HCT116 (cell line): ENCODE measurements around the gene INKA1. TPM values are rescaled to one million over a fixed set of nuclear protein-coding genes. Genes with fewer than 3 reads are reported as not detected.
A peak's percentile ranks its signal among the peaks of the same experiment; 100 is the strongest.

Experiments used
- ATAC-seq: fragments of 200-7000 bp; cut with Tn5 transposase; 2 replicates; pipeline ENCODE4 v1.9.1; 2020; ENCODE audit warnings: mild to moderate bottlenecking, moderate library complexity
- BruUV-seq: library from RNA; stranded (reverse); fragments of 400-500 nt; replicated peaks from 2 replicates; lab custom pipeline; 2021; lab: Mats Ljungman, UMichigan
- CTCF ChIA-PET: fragments of 300-600 bp; sonication (Branson Sonifier 250); formaldehyde crosslinking; loops from one replicate; lab custom pipeline; 2021; ENCODE audit warnings: antibody characterized with exemption; lab: Charles Lee
- POLR2A ChIA-PET: fragments of 300-600, 350-600 bp; sonication (Branson Sonifier 250); formaldehyde crosslinking; loops from one replicate; lab custom pipeline; 2021; ENCODE audit warnings: antibody characterized with exemption; lab: Charles Lee
- RAD21 ChIA-PET, 2 experiments: fragments of 300-600 bp; sonication (Branson Sonifier 250); formaldehyde crosslinking; loops; one replicate each; lab custom pipeline; 2023; ENCODE audit warnings: low total read pairs in 2 of 2; ENCODE audit not compliant: uncharacterized antibody in 2 of 2, unreplicated experiment in 2 of 2, low non-redundant PET in 1 of 2; lab: Charles Lee
- DNase-seq: peaks from one replicate; pipeline ENCODE4 v3.0.0-alpha.2; 2010; ENCODE audit warnings: low read depth, low spot score
- H2AFZ ChIP-seq: fragments of 200-600 bp; shearing (Covaris generic), sonication (generic); 2 replicates; pipeline ENCODE4 v1.6.1; 2017; ENCODE audit warnings: low read depth, mixed run types, mixed read lengths, antibody characterized with exemption, low read length; ENCODE audit not compliant: poor library complexity, severe bottlenecking
- H3K27ac ChIP-seq: 2 replicates; pipeline ENCODE4 v1.5.1; 2012; ENCODE audit warnings: low read depth, low read length
- H3K27me3 ChIP-seq: fragments of 200-600 bp; sonication (generic); 2 replicates; pipeline ENCODE4 v1.6.1; 2016; ENCODE audit warnings: mixed run types, low read length, mixed read lengths; ENCODE audit not compliant: insufficient read depth
- H3K36me3 ChIP-seq, 2 experiments: fragments of 200-500 bp in 1 of 2; fragments of 200-600 bp in 1 of 2; sonication (Bioruptor generic) in 1 of 2; sonication (generic) in 1 of 2; 2 replicates each; pipeline versions ENCODE4 v1.5.1 to v1.6.1; 2014 to 2016; ENCODE audit warnings: low read length in 2 of 2, inconsistent platforms in 1 of 2, mixed read lengths in 1 of 2, mixed run types in 1 of 2; ENCODE audit not compliant: insufficient read depth in 2 of 2, control insufficient read depth in 1 of 2
- H3K4me1 ChIP-seq, 2 experiments: fragments of 200-600 bp in 1 of 2; sonication (generic) in 1 of 2; 2 replicates each; pipeline versions ENCODE4 v1.5.1 to v1.6.1; 2012 to 2017; ENCODE audit warnings: low read length in 2 of 2, inconsistent platforms in 1 of 2, mild to moderate bottlenecking in 1 of 2, mixed read lengths in 1 of 2, mixed run types in 1 of 2, moderate library complexity in 1 of 2; ENCODE audit not compliant: insufficient read depth in 2 of 2, control insufficient read depth in 1 of 2
- H3K4me2 ChIP-seq: fragments of 200-600 bp; sonication (generic); 2 replicates; pipeline ENCODE4 v1.6.1; 2017; ENCODE audit warnings: mixed run types, low read length, mixed read lengths
- H3K4me3 ChIP-seq, 2 experiments: fragments of 200-600 bp in 1 of 2; sonication (generic) in 1 of 2; replicated peaks in 1 of 2; 2 replicates each; pipeline ENCODE4 v1.5.1; 2011 to 2016; ENCODE audit warnings: low read length in 2 of 2, control low read depth in 1 of 2, low read depth in 1 of 2, mild to moderate bottlenecking in 1 of 2, mixed read lengths in 1 of 2, mixed run types in 1 of 2
- H3K79me2 ChIP-seq: fragments of 200-600 bp; sonication (generic); 2 replicates; pipeline ENCODE4 v1.6.1; 2017; ENCODE audit warnings: mild to moderate bottlenecking, mixed run types, low read length, moderate library complexity, mixed read lengths; ENCODE audit not compliant: insufficient read depth
- H3K9ac ChIP-seq: fragments of 200-600 bp; sonication (generic); 2 replicates; pipeline ENCODE4 v1.6.1; 2016; ENCODE audit warnings: low read length, mixed read lengths
- H3K9me2 ChIP-seq: fragments of 200-600 bp; sonication (generic), shearing (Covaris generic); 2 replicates; pipeline ENCODE4 v1.6.1; 2017; ENCODE audit warnings: mixed run types, mild to moderate bottlenecking, moderate library complexity; ENCODE audit not compliant: insufficient read depth
- H3K9me3 ChIP-seq, 2 experiments: fragments of 200-500 bp in 1 of 2; fragments of 200-600 bp in 1 of 2; sonication (Bioruptor generic) in 1 of 2; sonication (generic) in 1 of 2; 2 replicates each; pipeline ENCODE4 v1.6.1; 2014 to 2017; ENCODE audit warnings: low read length in 2 of 2, mixed read lengths in 2 of 2, inconsistent platforms in 1 of 2, low read depth in 1 of 2, mild to moderate bottlenecking in 1 of 2, mixed run types in 1 of 2, moderate library complexity in 1 of 2; ENCODE audit not compliant: control insufficient read depth in 1 of 2, insufficient read depth in 1 of 2
- H4K20me1 ChIP-seq: fragments of 200-600 bp; sonication (generic), shearing (Covaris generic); 2 replicates; pipeline ENCODE4 v1.6.1; 2017; ENCODE audit warnings: mixed run types, mild to moderate bottlenecking, moderate library complexity; ENCODE audit not compliant: insufficient read depth
- CBX3 ChIP-seq: IDR thresholded peaks from 2 replicates; pipeline ENCODE4 v1.6.1; 2012; ENCODE audit warnings: low read depth
- EZH2 ChIP-seq: fragments of 200-600 bp; sonication (generic); IDR thresholded peaks from 2 replicates; pipeline ENCODE4 v1.6.1; 2017; ENCODE audit warnings: antibody characterized with exemption, mixed run types
- EZH2phosphoT487 ChIP-seq: fragments of 200-600 bp; IDR thresholded peaks from 2 replicates; pipeline ENCODE4 v1.6.1; 2018; ENCODE audit warnings: antibody characterized with exemption, borderline replicate concordance
- FOSL1 ChIP-seq: IDR thresholded peaks from 2 replicates; pipeline ENCODE4 v1.6.1; 2012; ENCODE audit warnings: low read depth
- POLR2A ChIP-seq: IDR thresholded peaks from 2 replicates; pipeline ENCODE4 v1.7.0; 2011; ENCODE audit warnings: borderline replicate concordance; ENCODE audit not compliant: insufficient read depth, insufficient read length; ENCODE audit errors: extremely low read depth
- POLR2AphosphoS5 ChIP-seq: IDR thresholded peaks from 2 replicates; pipeline ENCODE4 v1.6.1; 2011; ENCODE audit warnings: mild to moderate bottlenecking, low read depth, low read length, moderate library complexity
- RAD21 ChIP-seq: IDR thresholded peaks from 2 replicates; pipeline ENCODE4 v1.6.1; 2012; ENCODE audit warnings: low read depth, mild to moderate bottlenecking
- SIN3A ChIP-seq: IDR thresholded peaks from 2 replicates; pipeline ENCODE4 v1.6.1; 2012; ENCODE audit warnings: low read depth
- TCF7L2 ChIP-seq: IDR thresholded peaks from 2 replicates; pipeline ENCODE4 v1.7.0; 2011; ENCODE audit warnings: borderline replicate concordance, inconsistent platforms; ENCODE audit not compliant: insufficient read depth, insufficient read length; ENCODE audit errors: extremely low read depth
- ZBTB33 ChIP-seq: IDR thresholded peaks from 2 replicates; pipeline ENCODE4 v1.6.1; 2011; ENCODE audit warnings: mild to moderate bottlenecking, low read length, moderate library complexity; ENCODE audit not compliant: insufficient replicate concordance; ENCODE audit errors: extremely low read depth
- ZFX ChIP-seq: fragments of 450-650 bp; IDR thresholded peaks from 2 replicates; pipeline ENCODE4 v1.6.1; 2017
- intact Hi-C: fragments of 100-400 bp; cut with micrococcal nuclease; formaldehyde crosslinking; loops from 2 replicates; pipeline ENCODE4 v1.10.0; 2022
- total RNA-seq: library from RNA; stranded (reverse); gene quantifications from one replicate; pipeline ENCODE4 v1.2.1, GENCODE V29; 2021; ENCODE audit not compliant: unreplicated experiment
- TF ChIP-seq, protein P1 (sequence below): IDR thresholded peaks from 2 replicates; pipeline ENCODE4 v1.6.1; 2012

INKA1 gene
- total RNA-seq, 1 experiment from 2014 or later = 1.6 TPM

DNA sequence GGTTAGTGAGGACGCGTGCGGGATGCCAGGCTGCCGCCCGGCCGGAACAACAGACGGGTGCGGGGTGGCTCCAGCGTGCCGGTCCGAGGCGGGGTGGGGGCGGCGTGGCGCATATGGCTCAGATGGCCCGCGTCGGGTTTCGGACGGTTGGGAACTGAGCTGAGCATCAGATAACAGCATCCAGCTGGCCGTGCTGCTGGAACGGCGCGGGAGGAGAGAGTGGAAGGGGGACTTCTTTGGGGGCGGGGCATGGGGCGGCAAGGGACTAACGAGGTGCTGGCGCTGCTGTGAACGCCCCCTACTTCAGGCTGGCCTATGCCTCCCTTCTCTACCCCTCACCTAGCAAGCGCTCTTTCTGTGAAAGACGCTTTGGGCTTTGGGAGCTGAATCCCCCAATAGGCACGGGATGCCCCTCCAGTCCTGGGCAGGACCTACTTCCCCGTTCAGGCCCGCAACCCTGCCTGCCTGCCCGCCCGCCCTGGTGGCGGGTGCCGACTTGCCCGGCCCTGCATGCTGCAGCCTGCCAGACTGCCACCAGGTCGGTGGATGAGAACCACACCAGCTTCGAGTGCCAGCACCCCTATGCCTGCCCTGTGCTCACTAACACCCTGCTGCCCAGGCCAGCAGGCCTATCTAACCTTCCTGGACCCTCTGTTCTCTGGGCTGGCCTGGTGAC, 542 bp downstream of the INKA1 start:
- ChIA-PET CTCF (interaction anchor here (0.8 to 3.0 kb wide), 20 partner anchors 9 to 264 kb away, joined by 3 to 34 read pairs (median 6); partner anchors contain the start of genes GMPPB, IP6K1, MON1A and MST1R), POLR2A (interaction anchor here (1.1 to 1.6 kb wide), 6 partner anchors 13 to 103 kb away, joined by 3 to 5 read pairs (median 3); partner anchors contain the start of gene MST1R)
- peaks cover 5 to 32% of the 10 kb centered on the region in 2 experiments; a peak in 3 of 4 replicates for H3K4me1 ChIP-seq
- H3K9me3 ChIP-seq = no peaks in the 10 kb centered on the region
- no peaks in the 10 kb centered on the region for H3K9me2 ChIP-seq
- TF ChIP-seq ZFX (0 out of 2 replicates have a peak, but pooled peaks have one; percentile 21), EZH2phosphoT487 (no peak)
- TF ChIP-seq, all 23 proteins: peak for 1
- Histone ChIP-seq H3K79me2 (no peaks in the 10 kb centered on the region), H2AFZ (peak overlapping the region; percentile 87), H3K9ac (peak overlapping the region; percentile 73), H3K27me3 (no peaks in the 10 kb centered on the region), H3K27ac (peak overlapping the region; percentile 50; the same call in 1 of the 2 replicates), H3K4me2 (peak overlapping the region; percentile 100), H4K20me1 (no peaks in the 10 kb centered on the region), H3K4me3 (peak overlapping the region; percentile 50 to 76), H3K36me3 (no peaks in the 10 kb centered on the region)
- DNase-seq (no peak), ATAC-seq (peak; percentile 29)
- RAD21 ChIA-PET = interaction anchor here (0.7 to 2.0 kb wide), 5 partner anchors 32 to 102 kb away, joined by 3 to 9 read pairs (median 5); no protein-coding TSS in a partner anchor
- intact Hi-C loops = no loop called here
- no TSS peak for BruUV-seq

DNA sequence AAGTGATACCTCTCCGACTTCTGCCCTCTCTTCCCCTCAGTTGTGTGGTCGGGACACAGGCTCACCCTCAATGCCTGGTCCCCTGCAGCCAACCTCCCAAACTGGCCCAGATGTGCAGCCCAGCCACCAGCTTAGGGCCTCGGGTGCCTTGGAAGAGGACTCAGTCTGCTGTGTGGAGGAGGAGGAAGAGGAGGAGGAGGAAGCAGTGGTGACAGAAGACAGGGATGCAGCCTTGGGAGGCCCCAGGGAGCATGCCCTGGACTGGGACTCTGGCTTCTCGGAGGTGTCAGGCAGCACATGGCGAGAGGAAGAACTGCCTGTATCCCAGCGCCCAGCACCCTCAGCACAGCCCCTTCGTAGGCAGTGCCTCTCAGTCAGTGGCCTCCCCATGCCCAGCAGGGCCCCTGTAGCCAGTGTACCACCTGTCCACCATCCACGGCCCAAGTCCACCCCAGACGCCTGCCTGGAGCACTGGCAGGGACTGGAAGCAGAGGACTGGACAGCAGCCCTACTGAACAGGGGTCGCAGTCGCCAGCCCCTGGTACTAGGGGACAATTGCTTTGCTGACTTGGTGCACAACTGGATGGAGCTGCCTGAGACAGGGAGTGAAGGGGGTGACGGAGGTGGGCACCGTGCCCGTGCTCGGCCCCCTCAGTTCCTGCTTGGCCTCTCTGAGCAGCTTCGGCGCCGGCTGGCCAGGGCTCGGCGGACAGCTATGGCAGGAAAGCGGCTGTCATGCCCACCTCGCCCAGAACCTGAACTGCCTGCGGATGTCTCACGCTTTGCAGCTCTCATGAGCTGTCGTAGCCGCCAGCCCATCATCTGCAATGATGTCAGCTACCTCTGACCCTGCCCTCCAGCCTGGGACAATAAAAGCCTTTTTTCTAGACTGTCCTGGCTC, 1.3 kb downstream of the INKA1 start:
- Histone ChIP-seq H3K9ac (peak overlapping the region; percentile 73; the same call in 1 of the 2 replicates), H3K4me3 (peak overlapping the region; percentile 50 to 76; a peak in 3 of 4 replicates), H3K9me2 (no peaks in the 10 kb centered on the region), H4K20me1 (no peaks in the 10 kb centered on the region), H3K27me3 (no peaks in the 10 kb centered on the region), H3K4me1 (peaks cover 5 to 24% of the 10 kb centered on the region in 2 experiments; a peak in 3 of 4 replicates), H3K4me2 (peak overlapping the region; percentile 100), H3K36me3 (no peaks in the 10 kb centered on the region), H2AFZ (no peak overlapping the region), H3K9me3 (no peaks in the 10 kb centered on the region), H3K79me2 (no peaks in the 10 kb centered on the region), H3K27ac (no peak overlapping the region; the same call in 1 of the 2 replicates)
- RAD21 ChIA-PET = interaction anchor here in 1 of 2 experiments (2.0 kb wide), 1 partner anchor 35 kb away, joined by 9 read pairs; no protein-coding TSS in a partner anchor
- intact Hi-C loops = no loop called here
- ATAC-seq (no peak), DNase-seq (no peak)
- POLR2A ChIA-PET = interaction anchor here (1.2 to 1.4 kb wide), 2 partner anchors 33 to 97 kb away, joined by 3 to 4 read pairs; no protein-coding TSS in a partner anchor
- CTCF ChIA-PET = interaction anchor here (1.9 to 3.0 kb wide), 4 partner anchors 17 to 125 kb away, joined by 7 to 34 read pairs (median 14); partner anchors contain the start of genes IP6K1 and MON1A
- BruUV-seq = no TSS peak
- TF ChIP-seq ZBTB33 (no peak), EZH2 (no peak), POLR2A (no peak), POLR2AphosphoS5 (no peak), TCF7L2 (no peak), RAD21 (no peak), SIN3A (no peak), EZH2phosphoT487 (no peak), ZFX (no peak), FOSL1 (no peak), CBX3 (no peak)
- TF ChIP-seq, protein P1, sequence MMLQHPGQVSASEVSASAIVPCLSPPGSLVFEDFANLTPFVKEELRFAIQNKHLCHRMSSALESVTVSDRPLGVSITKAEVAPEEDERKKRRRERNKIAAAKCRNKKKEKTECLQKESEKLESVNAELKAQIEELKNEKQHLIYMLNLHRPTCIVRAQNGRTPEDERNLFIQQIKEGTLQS = no peak
